CD14-positive monocyte (primary cell): Measurements from ENCODE around the gene CCDC92B. TPM values are rescaled to one million over a fixed set of nuclear protein-coding genes. Genes with fewer than 3 reads are reported as not detected.

ENCODE experiments used
- DNase-seq, 3 donors: peaks; one replicate each; pipeline ENCODE4 v3.0.0-alpha.2; 2011 to 2022
- H2AFZ ChIP-seq: 2 replicates; pipeline ENCODE4 v1.6.0; 2012; ENCODE audit warnings: mild to moderate bottlenecking, low read depth, low read length, inconsistent platforms; ENCODE audit not compliant: insufficient read depth, poor library complexity, severe bottlenecking
- H3K27ac ChIP-seq, 2 donors: 1 replicate in 1 of 2; 2 replicates in 1 of 2; pipeline ENCODE4 v1.5.1; 2012 to 2013; ENCODE audit warnings: low read length in 2 of 2, control low read depth in 1 of 2, inconsistent platforms in 1 of 2, low read depth in 1 of 2, mild to moderate bottlenecking in 1 of 2
- H3K27me3 ChIP-seq, 2 donors: one replicate each; pipeline versions ENCODE4 v1.6.0 to v1.6.1; 2011 to 2013; ENCODE audit warnings: low read length in 2 of 2; ENCODE audit not compliant: control insufficient read depth in 2 of 2, insufficient read depth in 2 of 2
- H3K36me3 ChIP-seq, 2 donors: replicated peaks in 1 of 2; 1 replicate in 1 of 2; 2 replicates in 1 of 2; pipeline versions ENCODE4 v1.5.1 to v1.6.1; 2012 to 2013; ENCODE audit warnings: low read length in 2 of 2, control low read depth in 1 of 2, inconsistent platforms in 1 of 2, mild to moderate bottlenecking in 1 of 2; ENCODE audit not compliant: insufficient read depth in 2 of 2, control insufficient read depth in 1 of 2
- H3K4me1 ChIP-seq, 2 donors: 1 replicate in 1 of 2; 2 replicates in 1 of 2; pipeline versions ENCODE4 v1.5.1 to v1.6.1; 2012 to 2013; ENCODE audit warnings: low read length in 2 of 2, control low read depth in 1 of 2, inconsistent platforms in 1 of 2, mild to moderate bottlenecking in 1 of 2, moderate library complexity in 1 of 2; ENCODE audit not compliant: insufficient read depth in 2 of 2, control insufficient read depth in 1 of 2
- H3K4me2 ChIP-seq: replicated peaks from 2 replicates; pipeline ENCODE3; 2012; ENCODE audit warnings: low read length, moderate library complexity, mild to moderate bottlenecking; ENCODE audit not compliant: poor library complexity, severe bottlenecking; ENCODE audit errors: extremely low read depth
- H3K4me3 ChIP-seq, 3 experiments: fragments of 200-600 bp in 1 of 3; sonication (generic) in 1 of 3; replicated peaks in 1 of 3; 1 replicate in 2 of 3; 2 replicates in 1 of 3; pipeline ENCODE4 v1.5.1; 2011 to 2013; ENCODE audit warnings: low read length in 3 of 3, mild to moderate bottlenecking in 3 of 3, control low read depth in 2 of 3, low read depth in 2 of 3, inconsistent platforms in 1 of 3, moderate library complexity in 1 of 3
- H3K79me2 ChIP-seq: 2 replicates; pipeline ENCODE4 v1.6.0; 2012; ENCODE audit warnings: mild to moderate bottlenecking, control low read depth, inconsistent platforms, low read length, moderate library complexity; ENCODE audit not compliant: insufficient read depth
- H3K9ac ChIP-seq: 2 replicates; pipeline ENCODE4 v1.6.0; 2017; ENCODE audit warnings: low read length, mild to moderate bottlenecking; ENCODE audit not compliant: insufficient read depth, poor library complexity, severe bottlenecking
- H3K9me3 ChIP-seq, 2 donors: replicated peaks in 1 of 2; 1 replicate in 1 of 2; 2 replicates in 1 of 2; pipeline versions ENCODE4 v1.5.1 to v1.6.1; 2012 to 2013; ENCODE audit warnings: low read length in 2 of 2, control low read depth in 1 of 2; ENCODE audit not compliant: control insufficient read depth in 1 of 2, insufficient read depth in 1 of 2
- H4K20me1 ChIP-seq: 2 replicates; pipeline ENCODE4 v1.6.0; 2012; ENCODE audit warnings: mild to moderate bottlenecking, low read length, control low read depth, moderate library complexity; ENCODE audit not compliant: insufficient read depth
- H3K27ac Mint-ChIP-seq, 7 donors: one replicate each; pipeline ENCODE4 v1.8.0; 2020; ENCODE audit warnings: mild to moderate bottlenecking in 7 of 7, mixed read lengths in 7 of 7, moderate library complexity in 6 of 7, inconsistent platforms in 2 of 7
- H3K27me3 Mint-ChIP-seq, 3 donors: one replicate each; pipeline ENCODE4 v1.8.0; 2021 to 2022; ENCODE audit warnings: low read depth in 3 of 3, mild to moderate bottlenecking in 3 of 3, mixed read lengths in 3 of 3, moderate library complexity in 3 of 3, inconsistent platforms in 1 of 3
- H3K36me3 Mint-ChIP-seq, 2 donors: one replicate each; pipeline ENCODE4 v1.8.0; 2020; ENCODE audit warnings: mixed read lengths in 2 of 2, inconsistent platforms in 1 of 2, mild to moderate bottlenecking in 1 of 2
- H3K4me1 Mint-ChIP-seq: one replicate; pipeline ENCODE4 v1.8.0; 2020; ENCODE audit warnings: mild to moderate bottlenecking, mixed read lengths
- H3K4me3 Mint-ChIP-seq, 2 donors: one replicate each; pipeline ENCODE4 v1.8.0; 2020; ENCODE audit warnings: mild to moderate bottlenecking in 2 of 2, mixed read lengths in 2 of 2, moderate library complexity in 1 of 2
- H3K9me3 Mint-ChIP-seq, 7 donors: one replicate each; pipeline ENCODE4 v1.8.0; 2020 to 2022; ENCODE audit warnings: mixed read lengths in 7 of 7, mild to moderate bottlenecking in 6 of 7, moderate library complexity in 6 of 7, inconsistent platforms in 2 of 7
- CTCF ChIP-seq: fragments of 200-600 bp; IDR thresholded peaks from one replicate; pipeline ENCODE4 v1.8.0; 2022; ENCODE audit warnings: antibody characterized with exemption, mild to moderate bottlenecking
- whole genome bisulfite sequencing: methylation state at CpG from one replicate; pipeline ENCODE4 v1.1.5; 2013; ENCODE audit warnings: missing lambda C conversion rate; ENCODE audit not compliant: insufficient coverage; 5-methylcytosine and 5-hydroxymethylcytosine counted together
- intact Hi-C, 2 donors: fragments of 100-400 bp; cut with micrococcal nuclease; formaldehyde crosslinking; loops; one replicate each; pipeline versions ENCODE4 v1.15.0 to v1.15.1; 2023
- polyA plus RNA-seq, 3 donors: library from polyadenylated mRNA; depleted of rRNA in 1 of 3; unstranded in 2 of 3; stranded (reverse) in 1 of 3; fragments of 300-500 nt in 2 of 3; fragments of >200 nt in 1 of 3; fragmentation: Illumina TruSeq in 2 of 3; gene quantifications; 1 replicate in 2 of 3; 2 replicates in 1 of 3; pipeline ENCODE4 v1.2.3, GENCODE V29; 2012 to 2021

Gene CCDC92B
- polyA plus RNA-seq, 3 donors = not detected

- Mint-ChIP-seq H3K36me3 (peaks cover 8 to 10% of the 10 kb centered on the region in 2 donors), H3K9me3 (no peaks in the 10 kb centered on the region), H3K27ac (peak overlapping the region in 2 of 7 donors; percentile 57 to 69), H3K4me1 (peaks cover 40% of the 10 kb centered on the region), H3K4me3 (no peak overlapping the region), H3K27me3 (no peaks in the 10 kb centered on the region)
- Histone ChIP-seq H3K4me3 (no peak overlapping the region), H4K20me1 (peaks cover 69% of the 10 kb centered on the region), H3K27me3 (no peaks in the 10 kb centered on the region), H3K79me2 (peaks cover 79% of the 10 kb centered on the region), H3K9ac (no peak overlapping the region), H3K27ac (peak overlapping the region in 1 of 2 donors; percentile 67), H3K4me2 (no peak overlapping the region), H3K4me1 (peaks cover 31 to 39% of the 10 kb centered on the region in 2 donors), H3K9me3 (no peaks in the 10 kb centered on the region), H3K36me3 (peaks cover 8 to 9% of the 10 kb centered on the region in 2 donors), H2AFZ (no peak overlapping the region)
- DNase-seq = no peak
- WGBS = 87% methylated on average over 9 of the region's 21 CpGs
- no peak for TF ChIP-seq CTCF
- intact Hi-C loops = no loop called here
Measured at GRCh38 chr17:2708585-2709182, 40.8 kb downstream of the CCDC92B start.

- WGBS = 93% methylated on average over 9 of the region's 13 CpGs
- H3K36me3 Mint-ChIP-seq = peaks cover 14 to 17% of the 10 kb centered on the region in 2 donors
- peak overlapping the region in 1 of 2 donors; percentile 23 for H3K27ac ChIP-seq
- no peaks in the 10 kb centered on the region for H3K27me3 ChIP-seq
- no peak overlapping the region for H2AFZ ChIP-seq
- no peak overlapping the region for H3K4me3 ChIP-seq
- peaks cover 31 to 38% of the 10 kb centered on the region in 2 donors for H3K4me1 ChIP-seq
- no peaks in the 10 kb centered on the region for H3K27me3 Mint-ChIP-seq
- TF ChIP-seq CTCF = no peak
- H4K20me1 ChIP-seq = peaks cover 69% of the 10 kb centered on the region
- peaks cover 15 to 16% of the 10 kb centered on the region in 2 donors for H3K36me3 ChIP-seq
- H3K9me3 Mint-ChIP-seq = no peaks in the 10 kb centered on the region
- intact Hi-C loops = no loop called here
- no peak for DNase-seq
- peaks cover 79% of the 10 kb centered on the region for H3K79me2 ChIP-seq
- no peak overlapping the region for H3K4me3 Mint-ChIP-seq
- peak overlapping the region in 2 of 7 donors; percentile 21 to 69 for H3K27ac Mint-ChIP-seq
- H3K4me2 ChIP-seq = no peak overlapping the region
- peaks cover 40% of the 10 kb centered on the region for H3K4me1 Mint-ChIP-seq
- H3K9me3 ChIP-seq = no peaks in the 10 kb centered on the region
- no peak overlapping the region for H3K9ac ChIP-seq
Measured at GRCh38 chr17:2707721-2708584, 41.5 kb downstream of the CCDC92B start.
